HEK293T (cell line): Measurements from ENCODE around the gene MAN1B1.

Experiments
- CTCF ChIA-PET: fragments of 350-600 bp; formaldehyde crosslinking; extraction: SDS; loops from one replicate; lab custom pipeline; 2021; ENCODE audit warnings: antibody characterized with exemption, inconsistent platforms; lab: Yijun Ruan, JAX
- POLR2A ChIA-PET: fragments of 350-600 bp; formaldehyde crosslinking; extraction: SDS; loops from one replicate; lab custom pipeline; 2020; ENCODE audit warnings: antibody characterized with exemption, inconsistent platforms; lab: Yijun Ruan, JAX
- DNase-seq: peaks from one replicate; pipeline ENCODE4 v3.0.0; 2012; ENCODE audit warnings: mixed read lengths; ENCODE audit errors: extremely low spot score
- ARNT ChIP-seq: fragments of 450-650 bp; IDR thresholded peaks from 2 replicates; pipeline ENCODE4 v1.6.1; 2017; ENCODE audit warnings: mild to moderate bottlenecking
- BHLHE40 ChIP-seq: fragments of 450-650 bp; IDR thresholded peaks from 2 replicates; pipeline ENCODE4 v1.6.1; 2016; ENCODE audit warnings: mild to moderate bottlenecking, moderate library complexity, borderline replicate concordance
- CTBP1 ChIP-seq: fragments of 450-650 bp; IDR thresholded peaks from 2 replicates; pipeline ENCODE4 v1.6.1; 2016; ENCODE audit warnings: borderline replicate concordance
- ELF4 ChIP-seq: fragments of 450-650 bp; IDR thresholded peaks from 2 replicates; pipeline ENCODE4 v1.6.1; 2017; ENCODE audit warnings: antibody characterized with exemption
- FOXA1 ChIP-seq: fragments of 450-650 bp; IDR thresholded peaks from 2 replicates; pipeline ENCODE4 v1.6.1; 2016; ENCODE audit warnings: mild to moderate bottlenecking
- FOXK2 ChIP-seq: fragments of 450-650 bp; IDR thresholded peaks from 2 replicates; pipeline ENCODE4 v1.6.1; 2016; ENCODE audit warnings: mild to moderate bottlenecking
- FOXM1 ChIP-seq: fragments of 450-650 bp; IDR thresholded peaks from 2 replicates; pipeline ENCODE4 v1.6.1; 2017; ENCODE audit warnings: mild to moderate bottlenecking, borderline replicate concordance
- HDGF ChIP-seq: fragments of 450-650 bp; IDR thresholded peaks from 2 replicates; pipeline ENCODE4 v1.6.1; 2017; ENCODE audit warnings: antibody characterized with exemption, borderline replicate concordance
- L3MBTL2 ChIP-seq: fragments of 450-650 bp; conservative IDR thresholded peaks from 2 replicates; pipeline ENCODE4 v1.6.1; 2016; ENCODE audit warnings: mild to moderate bottlenecking
- LEF1 ChIP-seq: fragments of 450-650 bp; IDR thresholded peaks from 2 replicates; pipeline ENCODE4 v1.6.1; 2017; ENCODE audit warnings: mild to moderate bottlenecking, borderline replicate concordance
- NFRKB ChIP-seq: fragments of 450-650 bp; IDR thresholded peaks from 2 replicates; pipeline ENCODE4 v1.6.1; 2016; ENCODE audit warnings: mild to moderate bottlenecking, moderate library complexity
- PKNOX1 ChIP-seq: fragments of 450-650 bp; IDR thresholded peaks from 2 replicates; pipeline ENCODE4 v1.6.1; 2016
- SP1 ChIP-seq: fragments of 450-650 bp; IDR thresholded peaks from 2 replicates; pipeline ENCODE4 v1.6.1; 2017
- SUZ12 ChIP-seq: fragments of 450-650 bp; IDR thresholded peaks from 2 replicates; pipeline ENCODE4 v1.6.1; 2016; ENCODE audit warnings: mild to moderate bottlenecking
- TARDBP ChIP-seq: fragments of 450-650 bp; IDR thresholded peaks from 2 replicates; pipeline ENCODE4 v1.6.1; 2016
- ZNF384 ChIP-seq: fragments of 450-650 bp; IDR thresholded peaks from 2 replicates; pipeline ENCODE4 v1.6.1; 2016

Gene MAN1B1

GRCh38 chr9:137105814-137106661 lies 19.3 kb downstream of the MAN1B1 start:
- ChIA-PET CTCF (no interaction called here), POLR2A (interaction anchor here (1.4 kb wide), 1 partner anchor 19 kb away, joined by 4 read pairs; the partner anchor contains the start of gene MAN1B1)
- DNase-seq = no peak
- TF ChIP-seq BHLHE40 (no peak), FOXK2 (no peak), ARNT (no peak), SP1 (no peak), LEF1 (no peak), ZNF384 (no peak), FOXA1 (no peak), L3MBTL2 (no peak), ELF4 (no peak), TARDBP (no peak), FOXM1 (no peak), NFRKB (no peak), PKNOX1 (no peak), HDGF (no peak), CTBP1 (no peak)

GRCh38 chr9:137106662-137107250 lies 20.0 kb downstream of the MAN1B1 start:
- TF ChIP-seq SUZ12 = no peak
- TF ChIP-seq HDGF = no peak
- TF ChIP-seq FOXK2 = no peak
- no peak for TF ChIP-seq L3MBTL2
- TF ChIP-seq LEF1 = no peak
- TF ChIP-seq ELF4 = no peak
- no peak for TF ChIP-seq ZNF384
- TF ChIP-seq SP1 = no peak
- no peak for TF ChIP-seq CTBP1
- no peak for TF ChIP-seq BHLHE40
- no peak for TF ChIP-seq ARNT
- TF ChIP-seq NFRKB = no peak
- no peak for TF ChIP-seq PKNOX1
- no peak for TF ChIP-seq FOXM1
- ChIA-PET CTCF (no interaction called here), POLR2A (interaction anchor here (1.1 to 1.6 kb wide), 2 partner anchors 20 to 116 kb away, joined by 3 to 4 read pairs; partner anchors contain the start of genes MAN1B1 and RNF208)
- DNase-seq = no peak

GRCh38 chr9:137107312-137107921 lies 20.6 kb downstream of the MAN1B1 start:
- DNase-seq = no peak
- POLR2A ChIA-PET = interaction anchor here (1.1 to 1.6 kb wide), 2 partner anchors 21 to 115 kb away, joined by 3 to 4 read pairs; partner anchors contain the start of genes MAN1B1 and RNF208
- TF ChIP-seq PKNOX1 (no peak), FOXM1 (no peak), FOXK2 (no peak), L3MBTL2 (no peak), HDGF (no peak), CTBP1 (no peak), SP1 (no peak), BHLHE40 (no peak), ARNT (no peak), SUZ12 (no peak), NFRKB (no peak), LEF1 (no peak), FOXA1 (no peak), TARDBP (no peak), ZNF384 (no peak), ELF4 (no peak)
- CTCF ChIA-PET = no interaction called here

GRCh38 chr9:137107982-137108381 lies 21.2 kb downstream of the MAN1B1 start:
- no peak for DNase-seq
- TF ChIP-seq ELF4 = no peak
- TF ChIP-seq LEF1 = no peak
- TF ChIP-seq ZNF384 = no peak
- no peak for TF ChIP-seq FOXA1
- no peak for TF ChIP-seq SP1
- no peak for TF ChIP-seq L3MBTL2
- TF ChIP-seq SUZ12 = no peak
- TF ChIP-seq FOXK2 = no peak
- no peak for TF ChIP-seq PKNOX1
- no peak for TF ChIP-seq TARDBP
- TF ChIP-seq CTBP1 = no peak
- no peak for TF ChIP-seq FOXM1
- ChIA-PET CTCF (no interaction called here), POLR2A (interaction anchor here (1.1 to 1.6 kb wide), 2 partner anchors 21 to 115 kb away, joined by 3 to 4 read pairs; partner anchors contain the start of genes MAN1B1 and RNF208)
